ENCODE results near the gene ZNF507.
A peak's percentile ranks its signal among the peaks of the same experiment; 100 is the strongest.

Gene ZNF507

DNA sequence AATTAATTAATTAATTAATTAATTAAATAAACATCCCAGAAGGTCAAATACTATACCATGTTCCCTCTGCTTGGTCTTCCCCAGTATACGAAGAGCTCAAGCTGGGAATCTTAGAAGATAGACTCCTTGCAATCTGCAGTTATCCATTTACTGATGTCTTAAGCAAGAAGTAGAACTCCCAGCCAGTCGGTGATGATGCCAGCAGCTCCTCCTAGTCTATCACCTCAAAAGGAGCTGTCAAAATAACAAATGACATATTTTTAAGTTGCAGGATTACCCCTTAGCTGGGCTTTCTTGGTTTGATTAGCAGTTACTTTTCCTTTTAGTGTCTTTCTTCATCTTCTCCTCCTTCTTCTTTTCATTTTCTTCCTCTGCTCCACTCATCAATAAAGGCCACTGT, 6.0 kb upstream of the ZNF507 start:
- DNase-seq (ENCODE audit: low read depth) = no peak
- no peak overlapping the region for H3K4me3 ChIP-seq (ENCODE audit: low read depth, low read length)
- TF ChIP-seq, protein P1, sequence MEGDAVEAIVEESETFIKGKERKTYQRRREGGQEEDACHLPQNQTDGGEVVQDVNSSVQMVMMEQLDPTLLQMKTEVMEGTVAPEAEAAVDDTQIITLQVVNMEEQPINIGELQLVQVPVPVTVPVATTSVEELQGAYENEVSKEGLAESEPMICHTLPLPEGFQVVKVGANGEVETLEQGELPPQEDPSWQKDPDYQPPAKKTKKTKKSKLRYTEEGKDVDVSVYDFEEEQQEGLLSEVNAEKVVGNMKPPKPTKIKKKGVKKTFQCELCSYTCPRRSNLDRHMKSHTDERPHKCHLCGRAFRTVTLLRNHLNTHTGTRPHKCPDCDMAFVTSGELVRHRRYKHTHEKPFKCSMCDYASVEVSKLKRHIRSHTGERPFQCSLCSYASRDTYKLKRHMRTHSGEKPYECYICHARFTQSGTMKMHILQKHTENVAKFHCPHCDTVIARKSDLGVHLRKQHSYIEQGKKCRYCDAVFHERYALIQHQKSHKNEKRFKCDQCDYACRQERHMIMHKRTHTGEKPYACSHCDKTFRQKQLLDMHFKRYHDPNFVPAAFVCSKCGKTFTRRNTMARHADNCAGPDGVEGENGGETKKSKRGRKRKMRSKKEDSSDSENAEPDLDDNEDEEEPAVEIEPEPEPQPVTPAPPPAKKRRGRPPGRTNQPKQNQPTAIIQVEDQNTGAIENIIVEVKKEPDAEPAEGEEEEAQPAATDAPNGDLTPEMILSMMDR (conservative IDR thresholded peaks at IDR 0.05; ENCODE audit: low read depth, low read length) = no peak

DNA sequence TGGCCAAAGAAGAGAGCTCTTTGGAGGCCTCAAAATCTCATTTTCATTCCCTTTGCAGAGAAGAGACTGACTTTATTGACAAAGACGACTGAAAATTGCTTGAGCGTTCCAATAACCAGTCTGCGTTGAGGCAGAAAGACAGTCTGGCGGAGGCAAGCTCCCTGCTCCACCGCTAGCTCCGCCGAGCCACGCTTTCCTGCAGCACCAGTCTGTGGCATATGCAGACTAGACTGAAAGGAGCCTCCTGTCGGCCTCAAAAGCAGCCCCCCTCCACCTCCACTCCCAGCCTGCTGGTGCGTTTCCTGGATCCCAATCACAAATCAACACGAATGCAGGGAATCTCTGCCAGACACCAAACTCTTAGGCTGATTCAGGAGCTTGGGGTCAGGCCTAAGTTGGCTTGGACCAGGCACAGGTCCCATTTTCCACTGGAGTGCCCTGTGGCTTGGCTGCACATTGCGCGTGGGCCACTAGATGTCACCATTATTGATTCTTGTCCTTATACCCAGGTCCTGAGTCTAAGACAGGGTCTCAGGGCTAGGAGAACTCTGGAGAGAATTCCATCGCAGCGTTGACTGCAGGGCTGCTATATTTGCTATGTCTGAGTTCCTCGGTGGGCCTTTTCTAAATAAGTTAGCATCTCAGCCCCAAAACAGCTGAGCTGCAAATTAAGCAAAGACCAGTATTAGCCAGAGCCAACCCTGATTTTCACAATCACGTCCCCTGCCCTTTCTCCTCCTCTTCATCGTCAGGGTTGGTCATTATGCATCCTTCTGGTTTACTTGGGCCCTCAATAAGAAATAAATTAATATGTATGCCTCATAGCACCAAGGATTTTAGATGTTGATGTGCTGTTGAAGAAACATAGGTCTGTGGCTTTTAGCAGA, 5.2 kb upstream of the ZNF507 start:
- DNase-seq (ENCODE audit: low read depth) = peak; percentile 64
- TF ChIP-seq, protein P1 (conservative IDR thresholded peaks at IDR 0.05; ENCODE audit: low read depth, low read length) = peak; percentile 75
- H3K4me3 ChIP-seq (ENCODE audit: low read depth, low read length) = no peak overlapping the region

DNA sequence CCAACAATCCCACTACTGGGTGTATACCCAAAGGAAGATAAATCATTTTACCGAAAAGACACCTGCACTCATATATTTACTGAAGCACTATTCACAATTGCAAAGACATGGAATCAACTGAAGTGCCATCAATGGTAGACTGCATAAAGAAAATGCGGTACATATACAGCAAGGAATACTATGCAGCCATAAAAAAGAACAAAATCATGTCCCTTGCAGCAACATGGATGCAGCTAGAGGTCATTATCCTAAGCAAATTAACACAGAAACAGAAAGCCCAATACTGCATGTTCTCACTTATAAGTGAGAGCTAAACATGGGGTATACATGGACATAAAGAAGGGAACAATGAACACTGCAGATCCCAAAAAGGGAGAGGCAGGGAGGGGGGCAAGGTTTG, 2.7 kb upstream of the ZNF507 start:
- no peak for DNase-seq (ENCODE audit: low read depth)
- H3K4me3 ChIP-seq (ENCODE audit: low read depth, low read length) = no peak overlapping the region
- TF ChIP-seq, protein P1 (conservative IDR thresholded peaks at IDR 0.05; ENCODE audit: low read depth, low read length) = no peak

DNA sequence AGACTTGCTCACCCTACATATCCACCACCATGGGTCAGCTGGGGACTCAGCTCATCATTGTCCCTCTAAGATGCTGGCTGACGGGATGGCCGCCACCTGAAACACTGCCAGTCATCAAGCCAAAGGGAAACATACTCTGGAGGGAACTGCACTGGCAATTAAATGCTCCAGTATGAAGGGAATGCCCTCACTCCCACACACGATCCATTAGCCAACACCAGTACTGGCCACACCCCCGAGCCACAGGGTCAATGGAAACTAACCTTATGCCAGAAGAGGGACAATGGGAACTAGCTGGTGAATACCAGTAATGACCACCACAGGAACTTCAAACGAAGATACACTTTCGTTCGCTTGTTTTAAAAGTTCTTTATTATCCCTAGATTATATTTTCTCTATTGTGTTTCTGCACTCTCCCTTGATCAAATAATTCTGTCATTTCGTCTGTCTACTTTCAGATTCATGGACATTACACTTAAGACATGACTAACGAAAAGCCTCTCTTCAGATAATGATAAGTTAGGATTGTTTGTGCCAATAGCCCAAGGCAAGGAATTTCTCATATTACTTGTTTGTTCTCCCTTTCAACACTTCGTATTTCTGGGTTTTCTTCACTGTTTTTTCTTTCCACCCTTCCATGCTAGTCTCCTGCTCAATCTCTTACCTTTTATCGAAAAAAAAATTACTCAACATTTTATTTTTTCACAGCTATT, 1.7 kb upstream of the ZNF507 start:
- TF ChIP-seq, protein P1 (conservative IDR thresholded peaks at IDR 0.05; ENCODE audit: low read depth, low read length) = no peak
- DNase-seq (ENCODE audit: low read depth) = no peak
- H3K4me3 ChIP-seq (ENCODE audit: low read depth, low read length) = no peak overlapping the region

DNA sequence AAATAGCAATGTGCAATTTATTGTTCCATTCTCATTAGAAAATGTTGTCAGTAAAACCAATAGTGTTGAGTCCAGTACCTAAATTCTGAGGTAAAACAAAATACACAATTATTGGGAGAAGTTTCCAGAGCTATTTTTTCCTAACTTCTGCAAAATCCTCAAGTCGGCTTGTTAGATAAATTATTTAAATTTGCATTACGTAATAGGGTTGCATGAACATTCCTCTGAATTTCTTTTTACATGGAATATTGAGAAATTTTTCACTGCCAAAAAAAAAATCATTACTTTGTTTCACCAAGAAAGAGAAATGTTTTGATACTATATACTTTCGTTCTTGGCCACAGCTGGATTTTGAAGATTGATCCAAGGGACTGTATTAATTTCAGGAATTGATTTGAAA, 1.5 kb downstream of the ZNF507 start:
- H3K4me3 ChIP-seq (ENCODE audit: low read depth, low read length) = peak overlapping the region; percentile 90
- DNase-seq (ENCODE audit: low read depth) = no peak
- TF ChIP-seq, protein P1 (conservative IDR thresholded peaks at IDR 0.05; ENCODE audit: low read depth, low read length) = no peak

DNA sequence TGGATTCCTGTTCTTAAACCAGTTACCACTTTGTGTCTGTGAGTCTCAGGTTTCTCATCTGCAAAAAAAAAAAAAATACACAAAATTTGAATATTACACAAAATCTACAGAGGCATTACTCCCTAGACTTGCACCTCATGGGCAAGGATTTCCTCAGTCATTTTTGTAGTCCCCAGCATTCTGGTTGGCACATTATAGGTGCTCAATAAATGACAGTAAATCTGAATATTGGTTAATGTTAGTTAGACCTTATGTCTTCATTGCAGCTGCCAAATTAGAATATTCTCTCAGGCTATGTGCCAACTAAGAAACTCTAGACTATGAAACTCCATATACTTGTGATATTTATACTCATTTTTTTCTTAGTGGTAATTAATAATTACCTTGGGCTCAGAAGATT, 2.2 kb downstream of the ZNF507 start:
- no peak for DNase-seq (ENCODE audit: low read depth)
- TF ChIP-seq, protein P1 (conservative IDR thresholded peaks at IDR 0.05; ENCODE audit: low read depth, low read length) = no peak
- H3K4me3 ChIP-seq (ENCODE audit: low read depth, low read length) = no peak overlapping the region

Measured in choroid plexus epithelial cell (primary cell).